ENCODE data around the gene PNPLA6.
"Not testable (repeated sequence)": the region's sequence is repeated elsewhere in the genome, so short reads cannot be mapped to it uniquely, and the experiment has no call there.

PNPLA6 gene

GRCh38 chr19:7533925-7534480 is 1.5 kb upstream of the PNPLA6 start:
- peak; percentile 93 for DNase-seq (ENCODE audit: low read depth)
- TF ChIP-seq CTCF (IDR thresholded peaks at IDR 0.05; ENCODE audit: insufficient read depth, low read depth, low read length, missing control alignments): no peak
- H3K4me3 ChIP-seq (ENCODE audit: low read depth, low read length): peak overlapping the region; percentile 92

DNA sequence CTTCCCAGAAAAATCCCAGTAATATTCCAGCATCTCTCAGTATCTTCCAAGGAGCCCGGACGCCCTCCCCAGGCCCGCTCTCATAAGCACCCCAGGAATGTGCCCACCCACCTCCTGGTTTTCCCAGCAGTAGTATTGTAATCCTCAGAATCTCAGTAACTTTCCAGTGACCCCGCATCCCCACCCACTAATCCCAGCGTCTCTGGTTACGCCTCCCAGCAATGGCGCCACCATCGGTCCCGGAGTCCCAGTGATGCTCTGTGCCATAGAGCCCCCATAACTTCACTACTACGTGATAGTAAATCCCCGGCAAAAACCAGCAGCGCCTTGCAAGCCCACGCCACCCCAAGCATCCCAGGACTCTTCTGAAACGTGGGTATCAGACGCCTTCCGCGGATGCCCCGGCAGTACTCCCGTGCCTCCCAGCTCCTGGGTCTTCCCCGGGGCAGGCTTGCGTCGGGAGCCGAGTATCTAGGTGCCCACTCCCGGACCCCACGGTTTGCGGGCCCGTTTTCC is 928 bp upstream of the PNPLA6 start:
- DNase-seq (ENCODE audit: low read depth): peak; percentile 44
- no peak for TF ChIP-seq CTCF (IDR thresholded peaks at IDR 0.05; ENCODE audit: insufficient read depth, low read depth, low read length, missing control alignments)
- H3K4me3 ChIP-seq (ENCODE audit: low read depth, low read length): peak overlapping the region; percentile 92

- no peak for DNase-seq (ENCODE audit: low read depth)
- H3K4me3 ChIP-seq (ENCODE audit: low read depth, low read length): peak overlapping the region; percentile 92
- no peak for TF ChIP-seq CTCF (IDR thresholded peaks at IDR 0.05; ENCODE audit: insufficient read depth, low read depth, low read length, missing control alignments)
Measured at GRCh38 chr19:7535998-7536695, 630 bp downstream of the PNPLA6 start.

DNA sequence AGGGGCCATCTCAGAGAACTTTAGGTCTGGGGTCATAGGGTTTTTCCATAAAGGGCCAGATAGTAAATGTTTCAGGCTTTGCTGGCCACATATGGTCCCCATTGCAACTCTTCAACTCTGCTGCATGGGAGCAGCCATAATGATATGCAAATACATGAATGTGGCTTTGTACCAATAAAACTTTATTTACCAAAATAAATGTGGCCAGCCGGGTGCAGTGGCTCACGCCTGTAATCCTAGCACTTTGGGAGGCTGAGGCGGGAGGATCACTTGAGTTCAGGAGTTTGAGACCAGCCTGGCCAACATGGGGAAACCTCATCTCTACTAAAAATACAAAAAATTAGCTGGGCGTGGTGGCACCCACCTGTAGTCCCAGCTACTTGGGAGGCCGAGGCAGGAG is 3.5 kb downstream of the PNPLA6 start:
- H3K4me3 ChIP-seq (ENCODE audit: low read depth, low read length): not testable (repeated sequence)

DNA sequence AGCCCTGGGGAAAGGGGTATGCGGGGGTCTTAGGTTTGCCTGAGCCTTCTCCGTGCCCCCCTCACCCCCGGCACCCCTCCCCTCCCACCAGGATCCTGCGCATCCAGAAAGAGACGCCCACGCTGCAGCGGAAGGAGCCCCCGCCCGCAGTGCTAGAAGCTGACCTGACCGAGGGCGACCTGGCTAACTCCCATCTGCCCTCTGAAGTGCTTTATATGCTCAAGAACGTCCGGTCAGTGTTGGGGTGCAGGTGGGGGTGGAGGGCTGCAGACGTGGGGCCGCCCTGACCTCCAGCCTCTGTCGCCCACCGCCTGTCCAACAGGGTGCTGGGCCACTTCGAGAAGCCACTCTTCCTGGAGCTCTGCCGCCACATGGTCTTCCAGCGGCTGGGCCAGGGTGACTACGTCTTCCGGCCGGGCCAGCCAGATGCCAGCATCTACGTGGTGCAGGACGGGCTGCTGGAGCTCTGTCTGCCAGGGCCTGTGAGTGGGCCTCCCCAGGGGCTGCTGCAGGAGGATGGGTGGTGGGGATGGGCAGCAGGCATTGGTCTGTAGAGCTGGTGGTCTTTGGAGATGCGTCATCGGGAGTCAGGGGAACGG is 4.4 kb downstream of the PNPLA6 start:
- H3K4me3 ChIP-seq (ENCODE audit: low read depth, low read length): no peak overlapping the region
- no peak for TF ChIP-seq CTCF (IDR thresholded peaks at IDR 0.05; ENCODE audit: insufficient read depth, low read depth, low read length, missing control alignments)
- no peak for DNase-seq (ENCODE audit: low read depth)

More for the DNA sequence above, 3.5 kb downstream of the PNPLA6 start:
- DNase-seq (ENCODE audit: low read depth): not testable (repeated sequence)

DNA sequence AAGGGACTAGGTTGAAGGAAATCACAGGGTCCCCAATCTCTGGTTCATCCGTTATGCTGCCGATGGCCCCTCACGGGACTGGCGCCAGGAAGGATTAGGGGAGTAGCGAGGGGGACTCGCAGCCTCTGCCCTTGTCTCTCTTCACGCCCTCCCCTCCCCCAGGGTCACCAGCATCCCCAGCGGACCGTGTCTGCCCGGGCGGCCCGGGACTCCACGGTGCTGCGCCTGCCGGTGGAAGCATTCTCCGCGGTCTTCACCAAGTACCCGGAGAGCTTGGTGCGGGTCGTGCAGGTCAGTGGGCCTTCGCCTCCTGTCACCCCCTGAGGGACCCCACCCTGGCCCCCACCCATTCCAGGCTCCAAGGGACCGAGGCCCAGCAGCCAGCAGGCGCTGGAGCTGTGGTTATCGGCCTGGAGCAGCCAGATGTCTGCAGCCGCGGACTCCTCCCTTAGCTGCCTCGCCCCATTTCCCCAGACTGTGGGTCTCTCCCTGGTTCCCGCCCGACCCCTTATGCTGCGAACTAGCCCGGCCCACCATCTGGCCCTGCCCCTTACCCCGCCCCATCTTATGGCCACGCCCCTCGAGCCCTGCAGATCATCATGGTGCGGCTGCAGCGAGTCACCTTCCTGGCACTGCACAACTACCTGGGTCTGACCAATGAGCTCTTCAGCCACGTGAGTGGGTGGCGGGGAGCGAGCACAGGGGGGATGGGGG is 5.4 kb downstream of the PNPLA6 start:
- no peak overlapping the region for H3K4me3 ChIP-seq (ENCODE audit: low read depth, low read length)

More for the DNA sequence above, 5.4 kb downstream of the PNPLA6 start:
- no peak for TF ChIP-seq CTCF (IDR thresholded peaks at IDR 0.05; ENCODE audit: insufficient read depth, low read depth, low read length, missing control alignments)
- DNase-seq (ENCODE audit: low read depth): no peak
